ENCODE results near the gene EIF2B5.
A peak's percentile ranks its signal among the peaks of the same experiment; 100 is the strongest.

EIF2B5 gene

DNA sequence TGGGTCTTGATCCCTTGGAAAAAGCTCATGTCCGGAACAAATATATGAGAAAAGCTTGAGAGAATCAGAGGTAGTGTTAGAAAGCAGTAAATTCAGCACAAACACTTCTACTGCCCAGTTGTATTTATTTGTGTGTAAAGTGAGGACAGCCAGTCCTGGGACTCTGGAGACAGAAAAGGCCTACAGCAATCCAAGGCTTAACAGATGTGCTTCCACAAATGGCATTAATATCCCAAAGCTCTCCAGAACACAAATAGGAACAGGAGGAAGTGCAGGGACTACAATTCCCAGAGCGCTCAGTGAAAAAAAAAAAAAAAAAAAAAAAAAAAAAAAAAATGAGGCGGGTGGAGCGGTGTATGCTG lies 39.1 kb downstream of the EIF2B5 start:
- no peak for DNase-seq (ENCODE audit: low spot score)

DNA sequence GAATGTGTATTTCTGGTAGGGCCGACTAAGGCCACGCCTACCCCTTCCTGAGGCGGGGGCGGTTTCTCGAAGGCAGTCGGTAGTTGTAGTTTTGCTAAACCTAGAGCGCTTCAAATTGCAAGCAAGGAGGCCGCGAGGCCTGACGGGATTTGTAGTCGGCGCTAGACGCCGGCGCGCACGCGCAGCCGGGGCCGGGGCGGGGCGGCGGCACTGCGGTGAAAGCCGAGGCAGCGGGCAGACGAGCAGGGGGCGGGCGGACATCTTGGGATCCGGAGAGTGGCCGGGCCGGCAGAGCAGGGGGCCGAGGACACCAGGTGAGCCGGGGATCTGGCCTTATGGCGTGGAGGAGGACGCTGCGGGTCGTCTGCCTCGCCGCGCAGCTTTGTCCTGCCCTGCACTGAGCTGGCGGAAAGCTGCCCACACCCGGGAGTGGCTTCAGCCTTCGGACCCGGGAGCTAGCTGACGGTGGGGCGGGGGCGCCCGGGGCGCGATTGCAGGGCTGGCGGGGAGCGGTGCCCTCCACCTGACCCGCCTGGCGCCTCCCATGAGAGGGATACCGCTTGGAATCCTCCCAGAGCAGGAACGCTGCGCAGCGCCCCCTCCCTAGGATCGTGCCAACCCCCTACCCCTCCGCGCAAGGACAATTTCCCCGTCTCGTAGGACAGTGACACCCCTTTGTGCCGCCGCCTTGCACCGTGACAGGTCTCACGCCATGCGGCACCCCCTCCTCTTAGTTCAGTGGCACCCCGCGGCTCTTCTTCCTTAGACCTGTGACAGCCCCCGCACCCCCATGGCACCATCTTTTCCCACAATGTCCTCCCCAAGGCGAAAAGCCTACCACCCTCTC lies 39.7 kb downstream of the EIF2B5 start, which contains the start of gene AP2M1:
Gene AP2M1, plus strand, starts transcription at position 210 of the 847 bp plus-strand sequence. CDS start 2,139 bp downstream, outside the sequence.
- peak; percentile 98 for DNase-seq (ENCODE audit: low spot score)

DNA sequence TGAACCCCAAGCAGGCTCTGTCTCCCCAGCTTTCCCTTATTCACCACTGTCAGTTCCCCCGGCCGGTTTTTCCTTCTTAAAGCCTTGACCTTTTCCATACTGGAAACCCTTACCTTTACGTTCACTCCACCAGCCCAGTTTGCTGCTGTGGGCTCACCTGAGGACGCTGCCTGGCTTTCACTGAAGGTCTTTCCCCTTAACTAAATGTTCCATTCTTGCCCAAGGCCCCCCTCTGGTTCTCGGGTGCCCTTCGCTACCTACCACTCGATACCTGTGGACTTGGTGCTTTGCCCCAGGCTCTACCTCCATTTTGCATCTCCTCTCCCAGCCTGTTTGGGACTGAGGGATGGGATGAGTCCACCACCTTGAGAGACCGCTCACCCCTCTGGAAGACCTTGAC lies 40.3 kb downstream of the EIF2B5 start:
- DNase-seq (ENCODE audit: low spot score) = no peak

DNA sequence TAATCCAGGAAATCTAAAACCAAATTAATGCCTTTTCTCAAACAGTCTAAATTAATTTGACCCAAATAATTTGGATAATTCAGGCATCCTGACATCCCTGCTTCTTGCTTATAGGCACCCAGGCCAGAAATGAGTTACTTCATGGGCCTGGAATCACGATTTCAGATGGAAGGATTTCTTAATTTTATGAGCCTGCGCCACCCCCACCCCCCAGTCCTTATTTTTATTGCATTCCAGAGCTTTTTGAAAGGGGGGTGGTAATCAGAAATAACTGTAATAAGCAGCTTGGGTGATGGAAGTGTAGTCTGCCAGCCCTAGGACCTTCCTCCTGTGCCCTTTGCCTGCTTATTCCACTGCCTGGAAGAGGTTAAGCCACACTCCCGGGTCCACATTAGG lies 40.8 kb downstream of the EIF2B5 start:
- DNase-seq (ENCODE audit: low spot score) = no peak

DNA sequence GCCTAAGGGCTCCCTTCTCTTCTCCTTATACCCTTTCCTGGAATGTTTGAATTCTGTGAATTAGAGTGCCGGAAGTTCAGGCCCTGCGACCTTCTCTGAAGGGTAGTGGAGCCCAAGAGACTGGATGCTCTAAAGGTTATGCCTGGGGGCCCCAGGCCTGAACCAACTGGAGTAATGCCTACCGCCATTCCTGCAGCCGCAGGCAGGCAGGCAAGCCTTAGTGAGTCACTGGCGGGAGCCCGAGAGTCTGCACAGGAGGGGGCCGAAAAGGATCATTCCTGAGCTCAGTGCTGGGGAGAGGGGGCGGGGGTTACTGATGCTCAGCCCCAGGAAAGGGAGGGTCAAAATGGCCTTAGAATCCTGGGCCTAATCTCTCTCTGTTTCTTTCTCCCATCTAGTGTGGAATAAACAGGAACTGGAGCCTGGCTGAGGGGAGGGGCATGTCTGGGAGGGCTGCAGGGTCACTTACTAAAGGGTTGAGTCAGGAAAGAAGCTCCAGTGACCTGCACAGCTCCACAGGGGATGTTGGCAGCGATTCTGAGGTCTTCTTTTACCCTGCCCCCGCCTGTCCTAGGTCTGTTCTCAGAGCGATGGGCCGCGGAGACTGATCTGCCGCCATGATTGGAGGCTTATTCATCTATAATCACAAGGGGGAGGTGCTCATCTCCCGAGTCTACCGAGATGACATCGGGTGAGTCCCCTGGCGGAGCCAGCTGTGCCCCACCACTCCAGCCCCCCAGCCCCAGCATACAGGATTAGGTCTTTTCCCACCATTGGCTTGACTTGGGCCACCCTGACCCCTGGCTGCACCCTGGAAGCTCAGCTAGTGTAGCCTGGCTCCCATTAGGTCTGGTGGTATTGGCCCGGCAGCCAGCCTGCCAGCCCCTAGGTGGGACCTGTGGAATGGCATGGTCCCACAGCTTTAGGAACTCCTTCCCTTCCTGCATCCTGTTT lies 41.5 kb downstream of the EIF2B5 start:
- DNase-seq (ENCODE audit: low spot score) = no peak

DNA sequence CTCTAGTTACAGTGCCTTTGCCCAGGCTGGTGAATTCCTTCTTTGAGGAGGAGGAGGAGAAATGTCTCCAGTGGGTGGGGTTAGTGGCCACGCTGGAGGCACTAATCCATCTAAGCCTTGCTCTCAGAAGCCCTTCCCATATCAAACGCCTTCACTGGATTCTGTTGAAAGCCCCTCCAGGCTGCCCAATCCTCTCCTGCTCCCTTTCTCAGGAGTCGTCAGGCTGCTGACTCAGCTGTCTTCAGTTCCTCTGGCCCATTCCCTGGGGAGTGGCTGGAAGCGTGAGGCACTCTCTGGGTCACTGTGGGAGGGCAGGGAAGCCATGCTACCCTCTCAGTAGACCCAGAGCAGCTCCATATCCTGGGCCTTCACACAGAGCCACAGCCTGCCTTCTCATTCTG lies 42.2 kb downstream of the EIF2B5 start:
- no peak for DNase-seq (ENCODE audit: low spot score)

DNA sequence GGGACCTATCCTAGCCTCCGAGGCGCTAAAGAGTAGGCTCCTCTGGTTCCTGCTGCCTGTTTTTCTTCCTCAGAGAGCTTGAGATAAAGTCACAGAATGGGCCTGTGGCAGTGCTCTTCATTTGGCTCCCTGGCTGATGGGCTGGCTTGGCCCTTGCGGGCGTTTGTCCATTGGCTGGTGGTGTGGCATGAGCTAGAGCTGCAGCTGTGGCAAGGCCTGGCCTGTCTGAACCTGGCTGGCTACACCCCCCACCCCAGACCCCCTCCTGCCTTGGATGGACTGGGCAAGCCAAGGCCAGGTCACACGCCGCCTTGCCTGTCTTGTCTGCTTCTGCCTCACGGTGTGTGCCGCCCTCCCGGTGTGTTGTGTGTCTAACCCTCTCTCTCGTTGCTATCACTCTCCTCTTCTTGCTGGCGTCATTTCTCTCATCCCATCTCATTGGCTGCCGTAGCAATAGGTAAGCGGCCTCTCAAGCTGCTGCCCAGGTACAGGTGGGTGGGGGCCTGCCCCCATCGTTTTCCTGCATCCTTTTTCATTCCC lies 42.7 kb downstream of the EIF2B5 start:
- no peak for DNase-seq (ENCODE audit: low spot score)

DNA sequence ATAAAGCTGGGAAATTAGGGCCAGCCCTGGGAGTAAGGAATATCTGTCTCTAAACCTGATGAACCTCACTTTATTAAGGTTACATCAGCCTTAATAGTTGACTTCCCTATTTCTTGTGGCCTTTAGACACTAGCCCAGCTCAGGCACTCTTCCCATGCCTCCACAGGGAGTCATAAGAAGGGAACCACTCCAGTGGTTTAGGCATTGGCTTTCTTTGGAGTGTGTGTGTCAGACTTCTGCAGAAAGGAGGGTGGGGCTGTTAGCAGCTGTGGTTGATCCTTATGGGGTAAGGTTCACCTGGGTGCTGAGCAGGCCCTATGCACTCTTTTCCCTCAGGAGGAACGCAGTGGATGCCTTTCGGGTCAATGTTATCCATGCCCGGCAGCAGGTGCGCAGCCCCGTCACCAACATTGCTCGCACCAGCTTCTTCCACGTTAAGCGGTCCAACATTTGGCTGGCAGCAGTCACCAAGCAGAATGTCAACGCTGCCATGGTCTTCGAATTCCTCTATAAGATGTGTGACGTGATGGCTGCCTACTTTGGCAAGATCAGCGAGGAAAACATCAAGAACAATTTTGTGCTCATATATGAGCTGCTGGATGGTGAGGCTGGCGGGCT lies 43.5 kb downstream of the EIF2B5 start:
- no peak for DNase-seq (ENCODE audit: low spot score)

DNA sequence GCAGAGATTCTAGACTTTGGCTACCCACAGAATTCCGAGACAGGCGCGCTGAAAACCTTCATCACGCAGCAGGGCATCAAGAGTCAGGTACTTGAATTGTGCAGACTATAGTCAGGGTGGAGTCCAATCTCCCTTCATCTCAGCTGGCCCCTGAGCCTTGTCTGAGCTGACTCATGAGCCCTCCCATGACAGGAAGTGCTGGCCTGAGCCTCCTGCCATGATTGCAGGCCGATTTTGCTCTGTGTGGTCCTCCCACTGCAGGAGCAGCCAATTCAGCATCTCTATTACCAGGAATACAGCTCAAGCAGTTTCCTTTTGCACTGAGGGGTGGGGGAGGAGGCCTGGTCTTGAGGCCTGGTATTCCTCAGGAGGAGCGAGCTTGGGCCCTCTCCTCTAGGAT lies 45.0 kb downstream of the EIF2B5 start:
- no peak for DNase-seq (ENCODE audit: low spot score)

DNA sequence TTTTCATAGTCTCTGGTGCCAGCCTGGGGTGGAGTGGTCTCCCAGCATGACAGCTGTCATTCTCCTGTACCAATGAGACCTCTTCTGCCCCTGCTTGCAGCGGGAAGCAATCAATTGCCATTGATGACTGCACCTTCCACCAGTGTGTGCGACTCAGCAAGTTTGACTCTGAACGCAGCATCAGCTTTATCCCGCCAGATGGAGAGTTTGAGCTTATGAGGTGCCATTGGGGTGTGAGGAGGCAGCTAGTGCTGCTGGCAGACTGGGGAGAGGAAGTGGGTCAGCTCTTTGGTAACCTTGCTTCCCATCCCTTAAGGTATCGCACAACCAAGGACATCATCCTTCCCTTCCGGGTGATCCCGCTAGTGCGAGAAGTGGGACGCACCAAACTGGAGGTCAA lies 46.4 kb downstream of the EIF2B5 start:
- no peak for DNase-seq (ENCODE audit: low spot score)

DNA sequence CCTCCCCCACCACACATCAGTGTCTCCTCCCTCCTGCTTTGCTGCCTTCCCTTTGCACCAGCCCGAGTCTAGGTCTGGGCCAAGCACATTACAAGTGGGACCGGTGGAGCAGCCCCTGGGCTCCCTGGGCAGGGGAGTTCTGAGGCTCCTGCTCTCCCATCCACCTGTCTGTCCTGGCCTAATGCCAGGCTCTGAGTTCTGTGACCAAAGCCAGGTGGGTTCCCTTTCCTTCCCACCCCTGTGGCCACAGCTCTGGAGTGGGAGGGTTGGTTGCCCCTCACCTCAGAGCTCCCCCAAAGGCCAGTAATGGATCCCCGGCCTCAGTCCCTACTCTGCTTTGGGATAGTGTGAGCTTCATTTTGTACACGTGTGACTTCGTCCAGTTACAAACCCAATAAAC lies 48.5 kb downstream of the EIF2B5 start:
- no peak for DNase-seq (ENCODE audit: low spot score)

DNA sequence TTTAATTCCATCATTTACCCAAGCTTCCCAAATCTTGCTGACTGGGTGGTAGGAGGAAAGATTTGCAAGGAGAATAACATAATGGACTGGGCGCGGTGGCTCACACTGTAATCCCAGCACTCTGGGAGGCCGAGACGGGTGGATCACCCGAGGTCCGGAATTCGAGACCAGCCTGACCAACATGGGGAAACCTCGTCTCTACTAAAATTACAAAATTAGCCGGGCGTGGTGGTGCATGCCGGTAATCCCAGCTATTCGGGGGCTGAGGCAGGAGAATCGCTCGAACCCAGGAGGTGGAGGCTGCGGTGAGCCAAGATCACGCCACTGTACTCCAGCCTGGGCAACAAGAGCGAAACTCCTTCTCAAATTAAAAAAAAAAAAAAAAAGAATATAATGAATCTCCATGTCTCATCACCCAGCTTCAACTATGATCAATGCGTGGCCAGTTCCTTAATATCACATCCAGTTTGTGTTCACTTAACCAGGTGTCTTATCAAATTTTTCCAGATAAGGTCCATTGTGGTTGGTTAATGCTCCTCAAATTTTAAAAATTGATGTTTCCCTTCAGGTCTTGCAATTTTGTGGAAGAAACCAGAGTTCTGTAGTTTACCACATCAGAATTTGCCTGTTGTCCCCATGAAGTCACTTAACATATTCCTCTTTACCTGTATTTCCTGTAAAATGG lies 49.5 kb downstream of the EIF2B5 start:
- DNase-seq (ENCODE audit: low spot score) = no peak

DNA sequence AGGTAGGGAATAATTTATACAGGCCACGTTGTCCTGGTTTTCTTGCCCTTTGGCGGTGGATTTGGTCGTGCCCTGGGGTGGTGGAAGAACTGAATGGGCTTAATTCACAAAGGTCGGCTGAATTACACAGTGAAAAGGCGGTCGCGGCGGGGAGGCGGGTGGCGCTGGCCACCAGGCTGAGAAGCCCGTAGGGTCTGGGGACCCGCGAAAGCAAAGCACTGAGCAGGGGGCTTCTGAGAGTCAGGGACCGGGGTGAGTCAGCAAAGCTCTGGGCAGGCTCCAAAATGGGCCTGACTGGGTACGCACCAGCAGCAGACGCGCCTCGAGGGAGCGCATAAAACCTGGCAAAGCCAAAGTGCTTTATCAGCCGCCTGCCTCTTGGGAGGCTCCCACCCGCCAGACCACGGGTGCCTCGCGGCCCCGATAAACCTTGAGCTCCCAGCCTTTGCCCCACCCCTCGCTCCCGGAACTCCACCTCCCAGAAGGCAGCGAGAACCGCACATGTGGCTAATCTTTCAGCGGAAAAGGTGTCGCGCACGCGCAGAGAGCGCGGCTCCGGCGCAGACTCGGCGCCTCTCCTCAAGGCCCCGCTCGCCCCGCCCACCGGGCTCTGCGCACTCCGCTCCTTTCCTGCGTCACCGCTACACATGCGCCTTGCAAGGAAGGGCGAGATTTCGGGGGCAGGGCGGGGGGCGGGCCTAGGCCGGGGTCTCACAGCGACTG lies 50.5 kb downstream of the EIF2B5 start:
- DNase-seq (ENCODE audit: low spot score) = peak; percentile 99

DNA sequence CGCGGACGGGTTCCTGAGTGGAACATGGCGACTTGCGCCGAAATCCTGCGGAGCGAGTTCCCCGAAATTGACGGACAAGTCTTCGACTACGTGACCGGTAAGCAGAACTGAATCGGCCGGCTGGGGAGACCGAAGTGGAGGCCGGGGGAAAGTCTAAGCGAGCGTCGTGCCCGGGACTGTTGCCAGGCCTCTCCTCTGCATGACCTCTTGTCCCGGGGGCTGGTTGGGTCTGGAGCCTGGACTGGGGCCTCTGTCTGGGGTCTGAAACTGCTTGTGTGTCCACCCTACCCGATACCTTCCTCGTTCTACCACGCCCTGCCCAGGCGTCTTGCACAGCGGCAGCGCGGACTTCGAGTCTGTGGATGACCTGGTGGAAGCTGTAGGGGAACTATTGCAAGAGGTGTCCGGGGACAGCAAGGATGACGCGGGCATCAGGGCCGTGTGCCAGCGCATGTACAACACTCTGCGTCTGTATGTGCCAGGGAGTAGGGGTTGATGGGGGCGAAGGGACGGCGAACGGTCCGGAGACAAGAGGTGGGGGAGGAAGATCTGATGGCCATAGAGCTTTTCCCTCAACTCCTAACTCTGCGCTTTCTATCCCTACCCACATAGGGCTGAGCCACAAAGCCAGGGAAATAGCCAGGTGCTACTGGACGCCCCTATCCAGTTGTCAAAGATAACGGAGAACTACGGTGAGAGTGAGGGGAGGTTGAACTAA lies 51.2 kb downstream of the EIF2B5 start, which contains the start of gene ABCF3:
Gene ABCF3, plus strand, starts transcription at position 16 of the 718 bp plus-strand sequence. Its CDS starts 9 bp downstream, at position 25.
- DNase-seq (ENCODE audit: low spot score) = no peak

DNA sequence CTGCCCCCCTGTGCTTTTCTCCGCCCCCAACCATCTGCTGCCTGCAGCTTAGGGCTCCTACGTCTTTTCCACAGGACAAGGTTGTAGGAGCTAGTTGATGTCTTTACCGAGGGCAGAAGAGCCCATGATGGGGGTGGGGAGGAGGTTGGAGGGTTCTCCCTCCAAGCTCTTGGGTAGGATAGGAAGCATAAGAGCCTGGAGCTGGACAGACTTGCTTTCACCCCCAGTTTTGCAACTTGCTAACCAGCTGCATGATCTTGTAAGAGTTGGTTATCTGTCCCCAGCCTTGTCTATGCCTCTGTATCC lies 51.7 kb downstream of the EIF2B5 start:
- no peak for DNase-seq (ENCODE audit: low spot score)

DNA sequence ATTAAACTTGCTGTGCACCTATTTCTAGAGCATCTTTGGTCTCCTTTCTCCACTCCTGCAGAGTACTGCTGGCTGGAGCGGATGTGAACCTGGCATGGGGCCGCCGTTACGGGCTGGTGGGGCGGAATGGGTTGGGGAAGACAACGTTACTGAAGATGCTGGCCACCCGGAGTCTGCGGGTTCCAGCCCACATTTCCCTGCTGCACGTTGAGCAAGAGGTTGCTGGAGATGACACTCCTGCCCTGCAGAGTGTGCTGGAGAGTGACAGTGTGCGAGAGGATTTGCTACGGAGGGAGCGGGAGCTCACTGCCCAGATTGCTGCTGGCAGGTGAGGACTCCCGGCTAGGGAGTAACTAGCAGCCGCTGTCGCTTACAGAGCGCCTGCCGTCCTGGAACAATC lies 52.9 kb downstream of the EIF2B5 start:
- DNase-seq (ENCODE audit: low spot score) = no peak

DNA sequence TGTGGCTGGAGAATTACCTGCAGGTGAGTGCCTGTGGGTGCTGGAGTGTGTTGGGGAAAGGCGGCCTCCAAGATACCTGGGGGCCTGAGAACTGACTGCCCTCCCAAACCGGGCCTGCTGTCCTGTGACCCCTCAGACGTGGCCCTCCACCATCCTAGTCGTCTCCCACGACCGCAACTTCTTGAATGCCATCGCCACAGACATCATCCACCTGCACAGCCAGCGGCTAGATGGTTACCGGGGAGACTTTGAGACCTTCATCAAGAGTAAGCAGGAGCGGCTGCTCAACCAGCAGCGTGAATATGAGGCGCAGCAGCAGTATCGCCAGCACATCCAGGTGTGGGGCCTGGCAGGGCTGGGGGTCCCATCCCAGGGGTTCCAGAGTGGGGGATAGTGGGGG lies 54.3 kb downstream of the EIF2B5 start:
- DNase-seq (ENCODE audit: low spot score) = no peak

DNA sequence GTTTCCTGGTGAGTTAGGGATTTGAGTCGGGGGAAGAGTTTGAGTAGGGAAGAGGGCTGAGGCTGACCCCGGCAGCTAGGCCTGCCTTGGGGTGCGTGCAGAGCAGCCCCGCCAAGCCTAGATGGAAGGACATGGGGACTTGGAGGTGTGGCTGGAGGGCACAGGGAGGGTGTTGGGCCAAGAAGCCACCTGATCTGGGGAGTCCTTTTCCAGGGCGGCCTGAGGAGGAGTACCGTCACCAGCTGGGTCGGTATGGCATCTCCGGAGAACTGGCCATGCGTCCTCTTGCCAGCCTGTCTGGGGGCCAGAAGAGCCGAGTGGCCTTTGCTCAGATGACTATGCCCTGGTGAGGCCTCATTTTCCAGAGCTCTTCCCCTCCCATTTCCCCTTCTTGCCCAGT lies 57.7 kb downstream of the EIF2B5 start:
- no peak for DNase-seq (ENCODE audit: low spot score)

DNA sequence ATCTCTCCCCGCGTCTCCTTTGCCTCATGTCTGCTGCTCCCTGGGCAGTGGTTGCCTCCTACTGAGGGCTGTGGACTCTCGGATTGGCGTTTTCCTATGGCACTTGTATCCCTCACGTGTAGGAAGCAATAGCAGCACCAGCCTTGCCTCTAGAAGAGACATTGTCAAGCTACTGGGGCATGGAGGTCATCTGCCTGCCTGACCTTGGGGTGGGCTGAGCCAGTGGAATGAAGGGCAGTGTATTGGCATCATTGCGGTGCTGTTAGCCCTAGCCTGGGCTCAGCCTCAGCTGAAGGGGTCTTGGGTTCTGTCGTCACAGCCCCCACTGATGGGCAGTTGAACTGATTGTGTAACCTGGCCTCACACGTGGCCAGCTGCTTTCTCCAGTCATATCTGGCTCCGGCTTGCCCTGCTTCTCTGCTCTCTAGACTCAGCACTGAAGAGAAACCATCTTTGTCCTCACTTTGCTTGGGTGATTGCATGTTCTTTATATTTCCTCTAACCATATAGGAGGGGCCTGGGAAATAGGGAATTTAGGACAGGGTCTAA lies 58.9 kb downstream of the EIF2B5 start:
- DNase-seq (ENCODE audit: low spot score) = no peak

All from LoVo (cell line).